Sigmoid colon (tissue), 4 donors: ENCODE data around the gene SLC39A11.

Source experiments
- CTCF ChIP-seq, 4 experiments: fragments of 450-650 bp in 3 of 4; fragments of 200-600 bp in 1 of 4; IDR thresholded peaks; one replicate each; pipeline ENCODE4 v1.5.1; 2016 to 2019; ENCODE audit warnings: antibody characterized with exemption in 4 of 4, mild to moderate bottlenecking in 3 of 4, moderate library complexity in 2 of 4
- POLR2A ChIP-seq, 2 donors: fragments of 450-650 bp; IDR thresholded peaks; one replicate each; pipeline ENCODE4 v1.6.1; 2016; ENCODE audit warnings: antibody characterized with exemption in 2 of 2, mild to moderate bottlenecking in 2 of 2, moderate library complexity in 2 of 2
- POLR2AphosphoS5 ChIP-seq, 4 donors: sonication (generic); formaldehyde crosslinking; IDR thresholded peaks; one replicate each; pipeline ENCODE4 v1.6.1; 2017; ENCODE audit warnings: antibody characterized with exemption in 4 of 4

DNA sequence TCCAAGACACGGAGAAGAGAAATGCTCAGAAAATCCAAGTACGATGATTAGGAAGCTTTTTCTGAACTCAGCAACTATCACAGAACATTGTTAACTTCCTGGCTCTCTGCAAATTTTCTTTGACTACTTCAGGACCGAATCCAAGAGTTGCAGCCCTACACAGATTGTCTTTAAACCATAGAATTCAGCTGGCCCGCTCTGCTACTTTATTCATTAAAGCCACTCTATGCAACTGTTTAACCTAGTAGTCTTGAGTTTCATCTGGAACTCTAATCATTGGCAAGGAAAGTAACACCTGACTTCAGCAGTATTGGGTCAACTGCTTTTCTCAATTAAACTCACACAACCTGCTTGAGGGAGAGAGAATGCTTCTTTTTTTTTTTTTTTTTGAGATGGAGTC, 210.1 kb downstream of the SLC39A11 start:
- TF ChIP-seq CTCF (IDR thresholded peaks at IDR 0.05) (no peak), POLR2A (IDR thresholded peaks at IDR 0.05) (no peak), POLR2AphosphoS5 (IDR thresholded peaks at IDR 0.05) (no peak)
